Retinal pigment epithelial cell (primary cell): ENCODE data around the gene FXYD3.
"Not testable (repeated sequence)": the region's sequence is repeated elsewhere in the genome, so short reads cannot be mapped to it uniquely, and the experiment has no call there.

Experiments
- DNase-seq: peaks from one replicate; pipeline ENCODE4 v3.0.0-alpha.2; 2010; ENCODE audit warnings: low read depth
- H3K4me3 ChIP-seq: 2 replicates; pipeline ENCODE4 v1.5.1; 2011; ENCODE audit warnings: mild to moderate bottlenecking, low read length, control low read depth, moderate library complexity
- CTCF ChIP-seq: conservative IDR thresholded peaks from 2 replicates; pipeline ENCODE4 v1.5.1; 2011; ENCODE audit warnings: low read depth, low read length, control low read depth, inconsistent platforms

Gene FXYD3

GRCh38 chr19:35125270-35125717 is 9.7 kb downstream of the FXYD3 start:
- no peak overlapping the region for H3K4me3 ChIP-seq
- TF ChIP-seq CTCF = no peak
- no peak for DNase-seq

DNA sequence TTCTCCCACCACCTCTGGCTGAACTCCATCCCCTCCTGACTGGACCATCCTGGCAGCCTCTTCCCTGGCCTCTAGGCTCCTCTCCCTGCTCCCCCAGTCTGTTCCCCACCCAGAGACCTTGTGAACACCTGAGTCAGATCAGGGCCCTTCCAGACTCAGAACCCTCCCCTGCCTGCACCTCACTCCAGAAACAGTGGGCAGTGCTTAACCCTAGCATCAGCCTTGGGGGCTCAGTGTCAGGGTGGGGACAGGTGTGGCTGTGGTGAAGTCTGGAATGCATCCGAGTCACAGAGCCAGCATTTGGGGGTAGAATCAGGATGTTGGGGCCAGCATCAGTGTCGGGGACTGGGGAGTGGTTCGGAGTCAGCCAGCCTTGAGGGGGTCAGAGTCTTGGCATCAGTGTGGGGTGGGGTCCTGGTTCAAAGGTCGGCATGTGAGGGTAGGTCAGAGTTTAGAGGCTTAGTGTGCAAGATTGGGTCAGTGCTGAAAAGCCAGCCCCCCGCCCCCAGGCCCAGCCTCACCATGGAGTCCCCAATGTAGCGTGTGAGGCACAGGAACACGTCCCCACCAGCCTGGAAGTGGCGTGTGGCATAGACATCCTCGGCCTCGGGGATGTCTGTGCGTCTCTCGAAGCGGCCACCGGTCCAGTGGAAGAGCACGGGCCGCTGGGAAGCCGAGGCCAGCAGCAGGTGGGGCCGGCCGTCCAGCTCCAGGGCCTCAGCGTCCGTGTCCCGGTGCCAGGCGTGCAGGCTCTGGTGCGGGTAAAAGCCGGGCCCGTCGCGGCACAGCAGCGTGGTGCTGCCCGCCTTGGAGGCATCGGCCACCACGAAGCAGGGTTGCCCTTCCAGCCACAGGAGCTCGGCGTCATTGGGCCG is 10.4 kb downstream of the FXYD3 start:
- no peak for TF ChIP-seq CTCF
- H3K4me3 ChIP-seq = no peak overlapping the region
- DNase-seq = no peak

DNA sequence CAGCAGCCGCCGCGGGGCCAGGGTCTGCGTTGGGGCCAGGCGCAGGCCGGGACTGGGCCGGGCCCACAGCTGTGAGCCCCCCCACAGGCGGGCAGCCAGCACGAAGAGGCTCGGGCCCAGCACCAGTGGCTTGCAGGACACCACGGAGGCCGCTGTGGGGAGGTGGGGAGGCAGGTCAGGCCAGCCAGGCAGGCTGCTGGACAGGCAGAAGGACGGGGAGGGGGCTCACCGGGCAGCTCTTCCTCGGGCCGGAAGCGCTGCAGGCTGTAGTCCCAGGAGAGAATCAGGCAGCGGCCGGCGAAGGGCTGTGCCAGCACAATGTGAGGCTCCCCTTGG is 11.0 kb downstream of the FXYD3 start:
- no peak for TF ChIP-seq CTCF
- H3K4me3 ChIP-seq = no peak overlapping the region
- DNase-seq = no peak

DNA sequence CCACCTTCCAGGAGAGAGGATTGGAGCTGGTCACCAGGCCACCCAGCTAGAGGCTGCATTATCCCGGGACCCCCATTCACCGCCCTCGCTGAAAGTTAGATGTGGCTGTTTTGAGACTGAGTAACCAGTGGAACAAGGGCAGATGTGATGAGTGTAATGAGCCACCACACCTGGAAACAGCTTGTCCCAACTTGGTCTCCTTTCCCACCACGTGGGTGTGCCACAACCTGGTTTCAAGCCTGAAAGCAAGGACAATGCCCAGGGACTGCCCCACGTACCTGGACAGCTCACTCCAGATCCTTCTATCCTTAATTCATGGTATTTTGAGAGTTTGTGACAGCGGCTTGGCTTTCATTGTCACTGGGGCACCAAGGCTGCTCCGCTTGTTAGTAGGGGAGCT is 12.2 kb downstream of the FXYD3 start:
- TF ChIP-seq CTCF = no peak
- no peak for DNase-seq
- H3K4me3 ChIP-seq = no peak overlapping the region

DNA sequence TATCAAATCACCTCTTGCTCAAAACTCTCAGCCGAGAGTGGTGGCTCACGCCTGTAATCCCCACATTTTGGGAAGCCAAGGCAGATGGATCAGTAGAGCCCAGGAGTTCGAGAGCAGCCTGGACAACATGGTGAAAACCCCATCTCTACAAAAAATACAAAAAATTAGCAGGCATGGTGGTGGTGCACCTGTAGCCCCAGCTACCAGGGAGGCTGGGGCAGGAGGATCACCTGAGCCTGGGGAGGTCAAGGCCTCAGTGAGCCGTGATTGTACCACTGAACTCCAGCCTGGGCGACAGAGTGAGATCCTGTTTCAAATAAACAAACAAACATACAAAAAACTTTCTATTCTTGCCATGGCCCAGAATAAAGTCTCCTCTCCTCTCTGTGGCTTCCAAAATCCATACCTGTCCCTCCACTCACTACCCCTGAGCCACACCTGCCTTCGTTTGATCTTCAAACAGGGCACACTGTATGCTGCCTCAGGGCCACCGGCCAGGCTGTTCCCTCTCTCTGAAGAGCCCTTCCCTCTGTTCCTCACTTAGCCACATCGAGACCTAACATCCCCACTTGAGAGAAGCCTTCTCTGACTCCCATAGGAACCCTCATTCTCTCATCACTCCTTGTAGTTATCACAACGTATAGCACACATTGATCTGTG is 12.9 kb downstream of the FXYD3 start:
- no peak for DNase-seq
- no peak overlapping the region for H3K4me3 ChIP-seq
- no peak for TF ChIP-seq CTCF

- DNase-seq, H3K4me3 ChIP-seq: not testable (repeated sequence)
Measured at GRCh38 chr19:35129724-35130274, 14.2 kb downstream of the FXYD3 start.

DNA sequence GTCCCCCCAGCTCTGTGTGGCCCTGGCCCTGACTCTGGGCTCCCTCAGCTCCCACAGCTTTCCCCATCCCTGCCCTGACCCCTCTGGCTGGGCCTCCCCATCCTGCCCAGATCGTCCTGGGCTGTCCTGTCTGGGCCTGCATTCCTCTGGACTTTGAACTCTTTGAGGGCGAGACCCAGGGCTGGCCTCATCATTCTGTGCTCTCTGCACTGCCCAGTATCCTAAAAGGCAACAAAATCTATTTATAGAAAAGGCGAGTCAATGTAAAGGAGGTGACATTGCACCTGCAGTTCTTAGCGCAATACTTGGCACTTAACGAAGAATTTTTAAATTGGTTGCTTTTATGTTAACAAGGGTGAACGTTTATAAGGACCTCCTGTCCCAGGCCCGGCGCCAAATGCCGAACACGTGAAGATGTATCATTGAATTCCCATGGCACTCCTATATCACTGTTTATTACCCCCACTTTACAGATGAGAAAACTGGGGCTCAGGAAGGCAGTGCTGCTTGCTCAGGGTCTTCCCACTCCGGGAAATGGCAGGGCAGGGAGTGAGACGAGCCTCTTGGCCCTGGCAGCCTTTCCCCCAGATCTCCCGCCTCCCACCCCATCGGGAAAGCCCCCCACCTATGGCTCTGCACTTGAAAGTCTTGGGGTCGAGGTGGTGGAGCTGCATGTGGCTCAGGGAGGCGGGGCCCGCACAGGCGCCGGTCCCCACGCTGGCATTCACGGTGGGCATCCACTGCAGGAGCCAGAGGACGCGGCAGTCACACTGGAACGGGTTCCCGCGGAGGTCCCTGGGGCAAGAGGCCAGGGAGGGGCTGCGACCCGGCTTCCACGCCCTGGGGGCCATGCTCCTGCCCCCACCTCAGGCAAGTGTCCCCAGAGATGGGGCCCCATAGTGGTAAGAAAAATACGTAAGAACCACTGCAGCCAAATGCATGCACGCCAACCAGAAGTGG is 15.4 kb downstream of the FXYD3 start:
- no peak for TF ChIP-seq CTCF
- no peak for DNase-seq
- no peak overlapping the region for H3K4me3 ChIP-seq
